Ovary (tissue), 3 donors: ENCODE results near the gene STX11.

Experiments
- EP300 ChIP-seq: sonication (generic); formaldehyde crosslinking; IDR thresholded peaks from one replicate; pipeline ENCODE4 v1.6.1; 2017; ENCODE audit warnings: antibody characterized with exemption
- POLR2A ChIP-seq: fragments of 450-650 bp; IDR thresholded peaks from one replicate; pipeline ENCODE4 v1.6.1; 2017; ENCODE audit warnings: antibody characterized with exemption, mild to moderate bottlenecking, moderate library complexity
- TF ChIP-seq, protein P1 (sequence below), 3 donors: fragments of 450-650 bp in 2 of 3; fragments of 200-600 bp in 1 of 3; IDR thresholded peaks; one replicate each; pipeline versions ENCODE4 v1.5.1 to v1.8.0; 2016 to 2022; ENCODE audit warnings: antibody characterized with exemption in 3 of 3, mild to moderate bottlenecking in 1 of 3
- donor health status: DM: no; HTN: no; CAD: no.

DNA sequence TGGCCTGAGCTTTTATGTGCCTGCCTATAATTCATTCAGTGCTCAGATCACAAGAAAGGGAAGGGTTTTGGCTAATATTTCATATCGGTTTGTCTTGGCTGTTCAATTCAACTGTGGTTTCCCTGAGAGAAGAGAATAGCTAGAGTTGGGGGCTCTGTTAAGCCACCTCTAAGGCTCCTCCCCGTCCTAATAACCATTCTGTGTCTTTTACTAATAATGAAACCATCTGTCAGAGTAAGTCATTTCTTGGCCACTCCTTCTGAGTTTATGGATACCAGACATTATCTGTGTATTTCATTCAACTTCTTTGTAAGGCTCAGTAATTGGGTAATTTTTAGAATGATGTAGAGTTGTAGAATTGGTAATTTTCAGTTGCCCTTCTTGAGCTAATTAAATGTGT is 5.2 kb downstream of the STX11 start:
- TF ChIP-seq, protein P1, sequence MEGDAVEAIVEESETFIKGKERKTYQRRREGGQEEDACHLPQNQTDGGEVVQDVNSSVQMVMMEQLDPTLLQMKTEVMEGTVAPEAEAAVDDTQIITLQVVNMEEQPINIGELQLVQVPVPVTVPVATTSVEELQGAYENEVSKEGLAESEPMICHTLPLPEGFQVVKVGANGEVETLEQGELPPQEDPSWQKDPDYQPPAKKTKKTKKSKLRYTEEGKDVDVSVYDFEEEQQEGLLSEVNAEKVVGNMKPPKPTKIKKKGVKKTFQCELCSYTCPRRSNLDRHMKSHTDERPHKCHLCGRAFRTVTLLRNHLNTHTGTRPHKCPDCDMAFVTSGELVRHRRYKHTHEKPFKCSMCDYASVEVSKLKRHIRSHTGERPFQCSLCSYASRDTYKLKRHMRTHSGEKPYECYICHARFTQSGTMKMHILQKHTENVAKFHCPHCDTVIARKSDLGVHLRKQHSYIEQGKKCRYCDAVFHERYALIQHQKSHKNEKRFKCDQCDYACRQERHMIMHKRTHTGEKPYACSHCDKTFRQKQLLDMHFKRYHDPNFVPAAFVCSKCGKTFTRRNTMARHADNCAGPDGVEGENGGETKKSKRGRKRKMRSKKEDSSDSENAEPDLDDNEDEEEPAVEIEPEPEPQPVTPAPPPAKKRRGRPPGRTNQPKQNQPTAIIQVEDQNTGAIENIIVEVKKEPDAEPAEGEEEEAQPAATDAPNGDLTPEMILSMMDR (IDR thresholded peaks at IDR 0.05) = no peak
- TF ChIP-seq POLR2A = no peak
- no peak for TF ChIP-seq EP300
